GM23248 (cell line): ENCODE data around the gene KLHL36.

Experiments
- EZH2 ChIP-seq: fragments of 200-600 bp; sonication (generic); IDR thresholded peaks from 2 replicates; pipeline ENCODE4 v1.6.1; 2018; ENCODE audit warnings: antibody characterized with exemption, mild to moderate bottlenecking; ENCODE audit not compliant: insufficient read depth, poor library complexity, severe bottlenecking
- EZH2phosphoT487 ChIP-seq: fragments of 200-600 bp; sonication (generic); IDR thresholded peaks from 2 replicates; pipeline ENCODE4 v1.6.1; 2018; ENCODE audit warnings: antibody characterized with exemption, moderate library complexity, mild to moderate bottlenecking, low read depth; ENCODE audit not compliant: insufficient read depth

GRCh38 chr16:84704253-84704652, 55.9 kb downstream of the KLHL36 start:
- TF ChIP-seq EZH2phosphoT487 (no peak), EZH2 (no peak)
